Measurements from ENCODE around the gene DDR1.

Gene DDR1

GRCh38 chr6:30945281-30945680 is 61.0 kb downstream of the DDR1 start:
- no peak for DNase-seq (ENCODE audit: low read depth)
- in situ Hi-C loops (cut with HindIII; ENCODE audit: low sequenced_read_pairs): no loop called here
- TF ChIP-seq CTCF (IDR thresholded peaks at IDR 0.05; ENCODE audit: low read depth, low read length, missing control alignments): no peak
- no peak overlapping the region for H3K4me3 ChIP-seq (ENCODE audit: low read depth, low read length)

- TF ChIP-seq CTCF (IDR thresholded peaks at IDR 0.05; ENCODE audit: low read depth, low read length, missing control alignments): no peak
- in situ Hi-C loops (cut with HindIII; ENCODE audit: low sequenced_read_pairs): no loop called here
- no peak for DNase-seq (ENCODE audit: low read depth)
- no peak overlapping the region for H3K4me3 ChIP-seq (ENCODE audit: low read depth, low read length)
Observed at GRCh38 chr6:30947231-30947630, 62.9 kb downstream of the DDR1 start.

- H3K4me3 ChIP-seq (ENCODE audit: low read depth, low read length): no peak overlapping the region
- DNase-seq (ENCODE audit: low read depth): no peak
- no peak for TF ChIP-seq CTCF (IDR thresholded peaks at IDR 0.05; ENCODE audit: low read depth, low read length, missing control alignments)
- in situ Hi-C loops (cut with HindIII; ENCODE audit: low sequenced_read_pairs): no loop called here
Observed at GRCh38 chr6:30948811-30949210, 64.5 kb downstream of the DDR1 start.

Measured in astrocyte of the cerebellum (primary cell).